ENCODE data around the gene SNRNP70.

GRCh38 chr19:49126575-49126974 is 41.3 kb downstream of the SNRNP70 start:
- TF ChIP-seq, protein P1, sequence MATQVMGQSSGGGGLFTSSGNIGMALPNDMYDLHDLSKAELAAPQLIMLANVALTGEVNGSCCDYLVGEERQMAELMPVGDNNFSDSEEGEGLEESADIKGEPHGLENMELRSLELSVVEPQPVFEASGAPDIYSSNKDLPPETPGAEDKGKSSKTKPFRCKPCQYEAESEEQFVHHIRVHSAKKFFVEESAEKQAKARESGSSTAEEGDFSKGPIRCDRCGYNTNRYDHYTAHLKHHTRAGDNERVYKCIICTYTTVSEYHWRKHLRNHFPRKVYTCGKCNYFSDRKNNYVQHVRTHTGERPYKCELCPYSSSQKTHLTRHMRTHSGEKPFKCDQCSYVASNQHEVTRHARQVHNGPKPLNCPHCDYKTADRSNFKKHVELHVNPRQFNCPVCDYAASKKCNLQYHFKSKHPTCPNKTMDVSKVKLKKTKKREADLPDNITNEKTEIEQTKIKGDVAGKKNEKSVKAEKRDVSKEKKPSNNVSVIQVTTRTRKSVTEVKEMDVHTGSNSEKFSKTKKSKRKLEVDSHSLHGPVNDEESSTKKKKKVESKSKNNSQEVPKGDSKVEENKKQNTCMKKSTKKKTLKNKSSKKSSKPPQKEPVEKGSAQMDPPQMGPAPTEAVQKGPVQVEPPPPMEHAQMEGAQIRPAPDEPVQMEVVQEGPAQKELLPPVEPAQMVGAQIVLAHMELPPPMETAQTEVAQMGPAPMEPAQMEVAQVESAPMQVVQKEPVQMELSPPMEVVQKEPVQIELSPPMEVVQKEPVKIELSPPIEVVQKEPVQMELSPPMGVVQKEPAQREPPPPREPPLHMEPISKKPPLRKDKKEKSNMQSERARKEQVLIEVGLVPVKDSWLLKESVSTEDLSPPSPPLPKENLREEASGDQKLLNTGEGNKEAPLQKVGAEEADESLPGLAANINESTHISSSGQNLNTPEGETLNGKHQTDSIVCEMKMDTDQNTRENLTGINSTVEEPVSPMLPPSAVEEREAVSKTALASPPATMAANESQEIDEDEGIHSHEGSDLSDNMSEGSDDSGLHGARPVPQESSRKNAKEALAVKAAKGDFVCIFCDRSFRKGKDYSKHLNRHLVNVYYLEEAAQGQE (IDR thresholded peaks at IDR 0.05; ENCODE audit: low read depth), result no peak
- TF ChIP-seq TCF12 (IDR thresholded peaks at IDR 0.05; ENCODE audit: low read depth) (no peak), EP300 (IDR thresholded peaks at IDR 0.05; ENCODE audit: borderline replicate concordance) (no peak), FOXM1 (IDR thresholded peaks at IDR 0.05; ENCODE audit: borderline replicate concordance, low read depth) (no peak), ZBTB7A (IDR thresholded peaks at IDR 0.05; ENCODE audit: low read depth) (no peak), YY1 (IDR thresholded peaks at IDR 0.05; ENCODE audit: low read depth) (no peak), TAF1 (IDR thresholded peaks at IDR 0.05; ENCODE audit: low read depth) (no peak), TEAD4 (IDR thresholded peaks at IDR 0.05) (no peak), NFIC (IDR thresholded peaks at IDR 0.05) (no peak), EGR1 (IDR thresholded peaks at IDR 0.05) (no peak), CEBPB (IDR thresholded peaks at IDR 0.05) (no peak), CREB1 (IDR thresholded peaks at IDR 0.05; ENCODE audit: low read depth) (no peak)

Data from Ishikawa (cell line).